Heart right ventricle (tissue), 16 donors: ENCODE data around the gene ULK4. TPM values are rescaled to one million over a fixed set of nuclear protein-coding genes. Genes with fewer than 3 reads are reported as not detected.

ENCODE experiments used
- ATAC-seq, 8 donors: fragments of 200-7000 bp; cut with Tn5 transposase; one replicate each; pipeline ENCODE4 v1.9.1; 2020; ENCODE audit warnings: mild to moderate bottlenecking in 8 of 8, moderate library complexity in 8 of 8, moderate number of reproducible peaks in 1 of 8
- DNase-seq, 2 donors: peaks; one replicate each; pipeline ENCODE4 v3.0.0-alpha.2; 2020
- H3K27ac ChIP-seq, 10 donors: fragments of 200-600 bp; sonication (generic) in 2 of 10; one replicate each; pipeline versions ENCODE4 v1.5.0 to v1.8.0; 2020 to 2022; ENCODE audit warnings: mild to moderate bottlenecking in 3 of 10
- H3K27me3 ChIP-seq, 7 donors: fragments of 200-600 bp; one replicate each; pipeline ENCODE4 v1.8.0; 2021 to 2022; ENCODE audit warnings: mild to moderate bottlenecking in 2 of 7
- H3K36me3 ChIP-seq, 9 donors: fragments of 200-600 bp; sonication (generic) in 1 of 9; one replicate each; pipeline versions ENCODE4 v1.5.0 to v1.8.0; 2020 to 2022; ENCODE audit warnings: mild to moderate bottlenecking in 2 of 9
- H3K4me1 ChIP-seq, 9 donors: fragments of 200-600 bp; sonication (generic) in 1 of 9; one replicate each; pipeline versions ENCODE4 v1.5.0 to v1.8.0; 2020 to 2022; ENCODE audit warnings: mild to moderate bottlenecking in 4 of 9
- H3K4me3 ChIP-seq, 10 donors: fragments of 200-600 bp; sonication (generic) in 2 of 10; one replicate each; pipeline versions ENCODE4 v1.5.0 to v1.8.0; 2020 to 2022; ENCODE audit warnings: mild to moderate bottlenecking in 7 of 10, moderate library complexity in 2 of 10
- H3K9me3 ChIP-seq, 11 donors: fragments of 200-600 bp in 10 of 11; sonication (generic) in 2 of 11; one replicate each; pipeline versions ENCODE4 v1.5.0 to v1.8.0; 2013 to 2022; ENCODE audit warnings: mild to moderate bottlenecking in 2 of 11, control low read depth in 1 of 11, moderate library complexity in 1 of 11
- WGBS, 2 donors: extraction: QIAGEN DNeasy Blood & Tissue Kit; methylation state at CpG; one replicate each; pipeline ENCODE4 v1.1.7; 2013; ENCODE audit warnings: inconsistent platforms in 1 of 2; 5-methylcytosine and 5-hydroxymethylcytosine counted together
- intact Hi-C, 10 donors: fragments of 100-400 bp; cut with DNase I; formaldehyde crosslinking; loops; one replicate each; pipeline versions ENCODE4 v1.11.1 to v1.14.2; 2022
- polyA plus RNA-seq, 2 donors: library from polyadenylated mRNA; stranded (reverse); fragments of 200-250 nt; gene quantifications; one replicate each; pipeline ENCODE4 v1.2.3, GENCODE V29; 2013
- total RNA-seq, 10 donors: library from RNA; stranded (reverse); fragmentation: NEBNext Ultra II Directional in 3 of 10; extraction: Animal tissue kit (Norgen Biotek cat#: 25700) in 3 of 10; gene quantifications; one replicate each; pipeline versions ENCODE4 v1.2.1 to v1.2.4, GENCODE V29; 2021 to 2023
- TF ChIP-seq, protein P1 (sequence below), 9 donors: fragments of 200-600 bp; sonication (generic) in 2 of 9; IDR thresholded peaks; one replicate each; pipeline versions ENCODE4 v1.5.0 to v1.8.0; 2021 to 2022; ENCODE audit warnings: antibody characterized with exemption in 9 of 9, mild to moderate bottlenecking in 5 of 9, moderate library complexity in 1 of 9
- donor health status: Arrhythmogenic right ventricular cardiomyopathy.
- donor health status: ischemic (EF 13 %, LVEDD 7.1; RV severe dilation, severe dysfunction).
- donor health status: healthy with polysubstance abuse.
- donor health status: DM: no; HTN: yes; CAD: no.
- donor health status: DM: no; HTN: no; CAD: no.
- donor health status: ischemic (EF 25% LVEDD 6.9; RV normal size, moderate dysfunction).
- donor health status: ischemic (EF 25% LVEDD 5.7; RV mildly dilated, moderate dysfunction).
- donor health status: healthy.
- donor health status: DM: yes; HTN: yes; CAD: no.
- donor health status: Ischemic cardiomyopathy.
- donor health status: ischemic (EF 35%, LVEDD 5.7; RV mildly dilated, moderate dysfunction).
- donor health status: nonischemic (EF 11% LVEDD 7.7; RV severe dilation, severe dysfunction).
- donor health status: DM: yes; HTN: yes; CAD: no.
- donor health status: PGD.
- donor health status: ischemic (EF 29% LVEDD 5.4; RV normal size, mild dysfunction).
- donor health status: nonischemic (EF 23%, LVEDD 6.1; RV moderate dilation, normal function).

The ULK4 gene
- total and polyA plus RNA-seq, 12 donors = 1.4 to 11.4 (median 2.6) TPM

DNA sequence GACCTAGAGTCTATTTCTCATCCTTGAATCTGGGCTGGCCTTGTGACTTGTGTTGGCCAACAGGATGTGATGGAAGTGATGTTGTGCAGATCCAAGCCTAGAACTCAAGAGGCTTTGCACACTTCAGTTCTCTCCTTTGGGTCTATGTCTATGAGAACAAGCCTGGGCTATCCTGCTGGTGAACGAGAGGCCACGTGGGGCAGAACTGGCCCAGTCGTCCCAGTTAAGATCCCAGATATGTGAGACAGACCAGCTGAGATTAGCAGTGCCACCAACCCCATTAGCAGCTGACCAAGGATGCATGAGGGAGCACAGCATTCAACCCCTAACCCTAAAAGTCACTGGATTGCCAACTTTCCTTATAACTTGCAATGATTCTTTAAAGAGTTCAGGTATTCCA, 662.9 kb downstream of the ULK4 start:
- intact Hi-C loops = no loop called here
- no peak for ATAC-seq
- Histone ChIP-seq H3K27me3 (no peaks in the 10 kb centered on the region), H3K9me3 (no peaks in the 10 kb centered on the region), H3K36me3 (no peaks in the 10 kb centered on the region), H3K27ac (no peak overlapping the region), H3K4me3 (no peak overlapping the region), H3K4me1 (peaks cover 0 to under 1% (median 0%) of the 10 kb centered on the region in 9 donors)
- 84 to 85% methylated on average over 3 of the region's 3 CpGs for WGBS, 2 donors
- TF ChIP-seq, protein P1, sequence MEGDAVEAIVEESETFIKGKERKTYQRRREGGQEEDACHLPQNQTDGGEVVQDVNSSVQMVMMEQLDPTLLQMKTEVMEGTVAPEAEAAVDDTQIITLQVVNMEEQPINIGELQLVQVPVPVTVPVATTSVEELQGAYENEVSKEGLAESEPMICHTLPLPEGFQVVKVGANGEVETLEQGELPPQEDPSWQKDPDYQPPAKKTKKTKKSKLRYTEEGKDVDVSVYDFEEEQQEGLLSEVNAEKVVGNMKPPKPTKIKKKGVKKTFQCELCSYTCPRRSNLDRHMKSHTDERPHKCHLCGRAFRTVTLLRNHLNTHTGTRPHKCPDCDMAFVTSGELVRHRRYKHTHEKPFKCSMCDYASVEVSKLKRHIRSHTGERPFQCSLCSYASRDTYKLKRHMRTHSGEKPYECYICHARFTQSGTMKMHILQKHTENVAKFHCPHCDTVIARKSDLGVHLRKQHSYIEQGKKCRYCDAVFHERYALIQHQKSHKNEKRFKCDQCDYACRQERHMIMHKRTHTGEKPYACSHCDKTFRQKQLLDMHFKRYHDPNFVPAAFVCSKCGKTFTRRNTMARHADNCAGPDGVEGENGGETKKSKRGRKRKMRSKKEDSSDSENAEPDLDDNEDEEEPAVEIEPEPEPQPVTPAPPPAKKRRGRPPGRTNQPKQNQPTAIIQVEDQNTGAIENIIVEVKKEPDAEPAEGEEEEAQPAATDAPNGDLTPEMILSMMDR (IDR thresholded peaks at IDR 0.05) = no peak
- DNase-seq = no peak

DNA sequence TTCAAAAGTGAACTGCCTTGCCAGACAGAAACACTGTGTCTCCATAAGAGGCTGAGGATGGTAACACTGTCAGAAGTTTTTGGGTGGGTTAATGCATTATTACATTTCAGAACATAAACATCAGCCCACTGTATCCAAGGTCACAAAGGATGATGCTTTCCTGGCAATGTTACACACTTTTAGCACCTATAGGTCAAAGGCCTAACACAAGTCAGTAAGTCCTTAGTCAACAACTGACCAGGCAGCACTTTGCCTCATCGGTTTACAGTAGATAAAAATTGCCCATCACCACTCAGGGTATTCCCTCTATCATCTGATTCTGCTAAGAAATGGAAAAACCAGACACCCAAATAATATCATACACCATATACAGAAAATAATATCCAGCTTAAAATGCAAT, 664.2 kb downstream of the ULK4 start:
- Histone ChIP-seq H3K4me1 (peaks cover 0 to 7% (median 0%) of the 10 kb centered on the region in 9 donors), H3K27ac (no peak overlapping the region), H3K27me3 (no peaks in the 10 kb centered on the region), H3K9me3 (no peaks in the 10 kb centered on the region), H3K36me3 (no peaks in the 10 kb centered on the region), H3K4me3 (no peak overlapping the region)
- ATAC-seq = no peak
- intact Hi-C loops = no loop called here
- WGBS, 2 donors = 75 to 82% methylated on average over 1 of the region's 1 CpG
- no peak for DNase-seq
- TF ChIP-seq, protein P1 (IDR thresholded peaks at IDR 0.05) = no peak

DNA sequence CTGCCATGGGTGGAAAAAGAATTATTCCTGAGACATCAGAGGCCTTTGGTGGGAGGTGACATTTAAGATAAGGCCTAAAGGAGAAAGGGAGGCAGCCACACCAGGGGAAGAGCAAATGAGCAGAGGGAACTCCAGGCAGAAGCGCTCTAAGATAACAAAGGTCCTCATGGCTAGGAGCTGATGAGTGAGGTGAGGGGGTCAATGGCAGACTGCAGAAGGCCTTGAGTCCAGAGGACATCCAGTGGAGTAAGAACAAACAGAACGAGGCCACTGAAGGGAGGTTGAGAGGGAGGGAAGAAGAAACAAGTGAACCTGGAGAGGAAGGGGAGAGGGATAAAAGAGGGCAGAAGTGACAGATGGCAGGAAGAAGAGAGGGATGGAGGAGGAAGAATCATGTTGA, 665.3 kb downstream of the ULK4 start:
- TF ChIP-seq, protein P1 (IDR thresholded peaks at IDR 0.05) = no peak
- Histone ChIP-seq H3K4me1 (peaks cover 0 to 7% (median 0%) of the 10 kb centered on the region in 9 donors), H3K27me3 (no peaks in the 10 kb centered on the region), H3K9me3 (no peaks in the 10 kb centered on the region), H3K27ac (no peak overlapping the region), H3K36me3 (no peaks in the 10 kb centered on the region), H3K4me3 (no peak overlapping the region)
- ATAC-seq = no peak
- intact Hi-C loops = no loop called here
- DNase-seq = no peak
- 86 to 89% methylated on average over 2 of the region's 2 CpGs for WGBS, 2 donors

DNA sequence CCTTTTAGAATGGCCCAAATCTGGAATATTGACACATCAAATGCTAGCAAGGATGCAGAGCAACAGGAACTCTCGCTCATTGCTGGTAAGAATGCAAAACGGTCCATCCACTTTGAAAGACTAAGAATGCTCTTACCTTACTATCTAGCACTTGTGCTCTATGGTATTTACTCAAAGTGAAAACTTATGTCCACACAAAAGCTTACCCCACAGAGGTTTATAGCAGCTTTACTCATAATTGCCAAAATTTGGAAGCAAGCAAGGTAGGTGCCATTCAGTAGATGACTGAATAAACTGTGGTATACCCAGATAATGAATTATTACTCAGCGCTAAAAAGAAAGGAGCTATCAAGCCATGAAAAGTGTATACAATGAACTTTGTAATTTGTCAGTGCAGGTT, 666.2 kb downstream of the ULK4 start:
- ATAC-seq = no peak
- Histone ChIP-seq H3K36me3 (no peaks in the 10 kb centered on the region), H3K9me3 (no peaks in the 10 kb centered on the region), H3K27ac (no peak overlapping the region), H3K4me3 (no peak overlapping the region), H3K27me3 (no peaks in the 10 kb centered on the region), H3K4me1 (peaks cover 0 to 7% (median 0%) of the 10 kb centered on the region in 9 donors)
- no peak for DNase-seq
- TF ChIP-seq, protein P1 (IDR thresholded peaks at IDR 0.05) = no peak
- intact Hi-C loops = no loop called here
- 60 to 82% methylated on average over 3 of the region's 3 CpGs for WGBS, 2 donors
